Activated T-cell treated with anti-CD3 and anti-CD28 coated beads, Interleukin-2, amount 50 U/mL, for 24 hours (primary cell): Measurements from ENCODE around the gene SLC37A2.

Source experiments
- DNase-seq: peaks from one replicate; pipeline ENCODE4 v3.0.0-alpha.2; 2020
- H3K27ac Mint-ChIP-seq: 2 replicates; pipeline ENCODE4 v1.8.0; 2020; ENCODE audit warnings: mild to moderate bottlenecking, mixed read lengths
- H3K27me3 Mint-ChIP-seq: 2 replicates; pipeline ENCODE4 v1.8.0; 2020; ENCODE audit warnings: mixed read lengths
- H3K36me3 Mint-ChIP-seq: 2 replicates; pipeline ENCODE4 v1.8.0; 2020; ENCODE audit warnings: low read depth, mixed read lengths
- H3K4me1 Mint-ChIP-seq: 2 replicates; pipeline ENCODE4 v1.8.0; 2020; ENCODE audit warnings: low read depth, mixed read lengths
- H3K4me3 Mint-ChIP-seq: 2 replicates; pipeline ENCODE4 v1.8.0; 2020; ENCODE audit warnings: mild to moderate bottlenecking, moderate library complexity, mixed read lengths
- H3K9me3 Mint-ChIP-seq: 2 replicates; pipeline ENCODE4 v1.8.0; 2020; ENCODE audit warnings: mixed read lengths

Gene SLC37A2

DNA sequence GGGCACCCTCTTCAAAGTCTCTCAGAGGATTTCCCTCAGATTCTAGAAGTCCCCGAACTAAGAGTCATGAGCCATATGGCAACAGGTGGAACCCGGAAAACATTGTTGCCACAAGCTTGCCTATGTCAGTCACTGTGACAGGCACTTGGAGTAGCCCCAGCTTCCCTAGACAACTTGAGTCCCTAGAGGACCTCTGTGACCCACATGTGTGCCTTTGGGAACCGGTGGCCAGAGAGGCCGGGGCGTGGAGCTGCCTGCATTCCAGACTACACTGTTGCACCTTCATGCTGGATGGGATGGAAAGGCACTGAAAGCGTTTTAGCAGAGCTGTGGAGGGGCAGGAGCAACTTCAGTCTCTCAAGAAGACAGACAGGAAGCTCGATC lies 12.1 kb downstream of the SLC37A2 start:
- H3K36me3 Mint-ChIP-seq = no peaks in the 10 kb centered on the region
- no peak overlapping the region for H3K4me3 Mint-ChIP-seq
- peaks cover 10% of the 10 kb centered on the region for H3K4me1 Mint-ChIP-seq
- H3K27ac Mint-ChIP-seq = no peak overlapping the region
- no peak for DNase-seq
- H3K9me3 Mint-ChIP-seq = no peaks in the 10 kb centered on the region
- H3K27me3 Mint-ChIP-seq = peaks cover 20% of the 10 kb centered on the region

DNA sequence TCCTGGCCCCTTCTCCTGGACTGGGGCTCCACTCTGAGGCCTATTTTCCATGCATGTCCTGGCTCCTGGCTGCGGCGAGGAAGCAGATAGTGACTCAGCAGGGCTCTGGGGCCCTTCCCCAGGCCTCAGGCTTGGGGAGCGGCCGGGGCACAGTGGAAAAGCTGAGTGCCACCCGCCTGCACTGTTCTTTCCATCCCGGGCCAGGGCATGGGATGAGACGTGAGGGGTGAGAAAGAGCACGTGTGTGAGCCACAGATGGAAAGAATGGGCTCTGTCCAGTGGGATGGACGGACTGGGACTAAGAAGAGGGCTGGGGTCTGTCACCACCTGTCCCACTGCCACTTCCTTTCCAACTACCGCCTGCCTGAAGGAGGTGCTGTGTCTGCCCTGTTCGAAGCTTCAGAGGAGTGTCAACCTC lies 12.8 kb downstream of the SLC37A2 start:
- Mint-ChIP-seq H3K27me3 (peaks cover 17% of the 10 kb centered on the region), H3K36me3 (no peaks in the 10 kb centered on the region), H3K4me3 (no peak overlapping the region), H3K4me1 (peaks cover 5% of the 10 kb centered on the region), H3K27ac (no peak overlapping the region), H3K9me3 (no peaks in the 10 kb centered on the region)
- DNase-seq = no peak

DNA sequence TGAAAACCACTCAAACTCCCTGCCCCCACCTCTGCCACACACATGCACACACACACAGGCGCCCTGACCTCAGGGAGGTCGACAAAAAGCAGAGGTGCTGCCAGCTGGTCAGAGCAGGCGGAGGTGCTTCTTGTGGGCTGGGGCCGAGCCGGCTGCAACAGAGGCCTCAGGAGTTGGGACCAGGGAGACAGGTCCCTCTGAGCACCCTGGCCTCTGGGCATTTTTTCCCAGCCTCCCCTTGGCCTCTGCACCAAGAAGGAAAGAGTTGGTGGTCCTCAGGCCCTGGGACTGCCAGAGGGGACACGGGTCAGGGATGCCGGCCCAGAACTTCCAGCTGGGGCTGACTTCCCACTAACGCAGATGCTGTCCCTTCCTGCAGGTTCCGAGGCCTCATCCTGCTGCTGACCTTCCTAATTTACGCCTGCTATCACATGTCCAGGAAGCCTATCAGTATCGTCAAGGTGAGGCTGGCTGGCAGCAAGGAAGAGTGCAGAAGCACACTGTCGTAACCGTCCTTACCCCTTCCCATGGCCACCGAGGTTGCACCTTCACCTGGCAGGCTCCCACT lies 13.4 kb downstream of the SLC37A2 start:
- H3K4me1 Mint-ChIP-seq = no peaks in the 10 kb centered on the region
- no peak overlapping the region for H3K27ac Mint-ChIP-seq
- peaks cover 12% of the 10 kb centered on the region for H3K27me3 Mint-ChIP-seq
- no peaks in the 10 kb centered on the region for H3K36me3 Mint-ChIP-seq
- no peaks in the 10 kb centered on the region for H3K9me3 Mint-ChIP-seq
- no peak overlapping the region for H3K4me3 Mint-ChIP-seq
- DNase-seq = no peak

DNA sequence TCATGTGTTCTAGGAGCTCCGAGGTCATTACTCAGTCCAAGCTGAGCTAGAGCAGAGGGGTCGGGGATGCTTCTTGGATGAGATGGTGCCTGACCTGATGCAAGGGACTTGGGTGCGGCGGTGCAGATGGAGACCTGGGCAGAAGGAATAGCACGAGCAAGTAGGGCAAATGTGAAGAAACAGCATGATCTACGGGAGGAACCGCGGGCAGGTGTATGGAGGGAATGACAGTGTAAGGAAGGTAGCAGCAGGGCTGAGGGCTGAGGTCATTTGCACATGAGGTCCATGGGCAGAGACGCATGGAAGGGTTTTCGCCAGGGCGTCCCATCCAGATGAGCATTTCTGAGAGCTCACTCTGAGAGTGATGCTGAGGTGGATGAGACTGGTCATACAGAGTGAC lies 14.9 kb downstream of the SLC37A2 start:
- no peak for DNase-seq
- Mint-ChIP-seq H3K27me3 (peaks cover 7% of the 10 kb centered on the region), H3K9me3 (no peaks in the 10 kb centered on the region), H3K27ac (no peak overlapping the region), H3K4me3 (no peak overlapping the region), H3K4me1 (no peaks in the 10 kb centered on the region), H3K36me3 (no peaks in the 10 kb centered on the region)

DNA sequence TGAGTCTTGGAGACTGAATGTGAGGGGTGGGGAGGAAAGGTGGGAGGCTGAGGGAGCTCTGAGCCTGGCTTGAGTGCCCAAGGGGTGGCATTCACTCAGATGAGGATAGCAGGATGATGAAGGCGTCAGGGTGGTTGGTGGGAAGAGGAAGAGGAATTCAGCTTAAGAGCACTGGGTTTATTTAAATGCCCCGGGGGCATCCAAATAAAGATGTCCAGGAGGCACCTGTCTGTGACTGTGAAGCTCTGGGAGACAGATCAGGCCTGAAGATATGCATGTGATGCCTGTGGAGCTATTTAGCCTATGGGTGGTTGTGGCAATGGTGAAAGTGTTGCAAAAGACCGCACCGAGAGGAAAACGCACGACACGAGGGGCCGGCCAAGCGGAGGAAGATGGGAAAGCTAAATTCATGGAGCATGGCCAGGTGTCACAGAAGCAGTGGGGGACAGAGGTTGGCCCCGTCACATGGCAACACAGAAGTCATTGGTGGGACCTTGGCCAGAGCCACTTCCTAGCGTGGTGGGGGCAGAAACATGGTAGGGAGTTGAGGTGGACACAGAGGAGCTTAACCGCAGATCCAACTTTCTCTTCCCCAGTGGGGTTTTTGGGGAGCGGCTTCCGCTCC lies 15.5 kb downstream of the SLC37A2 start:
- no peak overlapping the region for H3K27ac Mint-ChIP-seq

DNA sequence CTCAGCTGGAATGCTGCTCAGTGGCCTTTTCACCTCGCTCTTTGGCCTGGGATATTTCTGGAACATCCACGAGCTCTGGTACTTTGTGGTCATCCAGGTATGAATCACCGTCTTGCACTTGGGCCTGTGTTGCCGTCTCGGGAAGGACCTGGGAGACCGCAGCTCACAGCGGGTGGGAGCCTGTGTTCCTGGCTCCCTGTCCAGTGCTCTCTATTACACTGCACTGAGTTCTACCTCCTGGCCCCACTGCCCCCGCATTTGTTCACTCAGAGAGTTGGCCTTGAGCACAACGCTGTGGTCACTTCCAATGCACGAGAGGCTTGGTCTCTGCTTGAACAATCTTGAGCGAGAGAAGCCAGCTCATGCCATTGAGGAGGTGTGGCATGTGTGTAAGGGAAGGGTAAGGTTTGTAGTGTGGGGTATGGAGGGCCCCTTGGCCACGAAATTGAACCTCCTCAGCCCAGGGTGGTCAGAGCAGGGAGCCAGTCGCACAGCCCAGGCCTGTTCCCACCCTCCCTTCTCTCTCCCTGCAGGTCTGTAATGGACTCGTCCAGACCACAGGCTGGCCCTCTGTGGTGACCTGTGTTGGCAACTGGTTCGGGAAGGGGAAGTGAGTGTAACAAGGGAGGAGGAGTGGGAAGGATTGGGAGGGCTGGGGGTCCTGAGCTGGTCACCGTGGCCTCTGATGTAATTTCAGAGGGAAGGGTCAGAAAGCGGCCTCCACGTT lies 16.2 kb downstream of the SLC37A2 start:
- H3K4me3 Mint-ChIP-seq = no peak overlapping the region
- no peaks in the 10 kb centered on the region for H3K36me3 Mint-ChIP-seq
- no peak for DNase-seq
- H3K27me3 Mint-ChIP-seq = peaks cover under 1% of the 10 kb centered on the region
- no peaks in the 10 kb centered on the region for H3K4me1 Mint-ChIP-seq
- no peaks in the 10 kb centered on the region for H3K9me3 Mint-ChIP-seq
- H3K27ac Mint-ChIP-seq = no peak overlapping the region

More for the DNA sequence above, 15.5 kb downstream of the SLC37A2 start:
- DNase-seq = no peak
- Mint-ChIP-seq H3K4me1 (no peaks in the 10 kb centered on the region), H3K4me3 (no peak overlapping the region), H3K36me3 (no peaks in the 10 kb centered on the region), H3K27me3 (peaks cover 7% of the 10 kb centered on the region), H3K9me3 (no peaks in the 10 kb centered on the region)

DNA sequence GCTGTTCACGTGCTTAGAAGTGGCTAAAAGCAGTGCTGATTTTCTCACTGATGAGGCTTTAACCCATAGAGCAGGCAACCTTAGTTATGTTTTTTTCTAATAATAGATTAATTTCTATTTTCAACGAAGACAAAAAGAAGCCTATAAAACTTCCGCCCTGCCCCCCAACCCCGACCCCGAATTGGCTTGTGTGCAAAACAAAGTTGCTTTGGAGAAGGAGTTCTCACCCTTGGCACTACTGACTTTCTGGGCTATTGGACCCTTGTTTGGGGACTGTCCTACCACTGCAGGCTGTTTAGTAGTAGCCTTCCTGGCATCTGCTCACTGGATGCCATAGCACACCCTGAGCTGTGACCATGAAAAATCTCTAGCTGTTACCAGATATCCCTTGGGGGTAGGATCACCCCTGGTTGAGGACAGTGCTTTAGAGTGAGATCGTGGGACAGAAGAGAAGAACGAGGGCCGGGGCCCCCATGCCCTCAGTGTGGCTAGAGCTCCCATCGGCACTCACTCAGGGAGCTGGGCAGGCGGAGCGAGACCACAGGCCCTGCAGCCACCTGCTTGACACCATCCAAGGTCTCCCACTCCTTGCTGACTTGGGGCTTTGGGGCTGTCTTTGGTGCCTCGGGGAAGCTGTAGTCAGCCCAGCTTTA lies 16.9 kb downstream of the SLC37A2 start:
- Mint-ChIP-seq H3K4me1 (no peaks in the 10 kb centered on the region), H3K9me3 (no peaks in the 10 kb centered on the region), H3K4me3 (no peak overlapping the region), H3K27ac (no peak overlapping the region), H3K27me3 (no peaks in the 10 kb centered on the region), H3K36me3 (no peaks in the 10 kb centered on the region)
- no peak for DNase-seq

DNA sequence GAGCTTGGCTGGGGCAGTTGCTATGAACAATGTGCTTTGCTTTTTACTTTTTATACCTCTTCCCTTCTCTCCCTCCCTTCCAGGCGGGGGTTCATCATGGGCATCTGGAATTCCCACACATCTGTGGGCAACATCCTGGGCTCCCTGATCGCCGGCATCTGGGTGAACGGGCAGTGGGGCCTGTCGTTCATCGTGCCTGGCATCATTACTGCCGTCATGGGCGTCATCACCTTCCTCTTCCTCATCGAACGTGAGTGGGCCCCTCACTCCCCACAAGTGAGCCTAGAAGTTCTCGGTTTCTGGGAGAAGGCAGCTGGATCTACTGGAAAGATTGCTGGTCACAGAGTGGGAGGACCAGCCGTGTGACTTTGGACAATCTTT lies 17.4 kb downstream of the SLC37A2 start:
- Mint-ChIP-seq H3K27me3 (no peaks in the 10 kb centered on the region), H3K27ac (peak overlapping the region; percentile 54), H3K4me3 (no peak overlapping the region), H3K4me1 (no peaks in the 10 kb centered on the region), H3K36me3 (no peaks in the 10 kb centered on the region), H3K9me3 (no peaks in the 10 kb centered on the region)
- no peak for DNase-seq

DNA sequence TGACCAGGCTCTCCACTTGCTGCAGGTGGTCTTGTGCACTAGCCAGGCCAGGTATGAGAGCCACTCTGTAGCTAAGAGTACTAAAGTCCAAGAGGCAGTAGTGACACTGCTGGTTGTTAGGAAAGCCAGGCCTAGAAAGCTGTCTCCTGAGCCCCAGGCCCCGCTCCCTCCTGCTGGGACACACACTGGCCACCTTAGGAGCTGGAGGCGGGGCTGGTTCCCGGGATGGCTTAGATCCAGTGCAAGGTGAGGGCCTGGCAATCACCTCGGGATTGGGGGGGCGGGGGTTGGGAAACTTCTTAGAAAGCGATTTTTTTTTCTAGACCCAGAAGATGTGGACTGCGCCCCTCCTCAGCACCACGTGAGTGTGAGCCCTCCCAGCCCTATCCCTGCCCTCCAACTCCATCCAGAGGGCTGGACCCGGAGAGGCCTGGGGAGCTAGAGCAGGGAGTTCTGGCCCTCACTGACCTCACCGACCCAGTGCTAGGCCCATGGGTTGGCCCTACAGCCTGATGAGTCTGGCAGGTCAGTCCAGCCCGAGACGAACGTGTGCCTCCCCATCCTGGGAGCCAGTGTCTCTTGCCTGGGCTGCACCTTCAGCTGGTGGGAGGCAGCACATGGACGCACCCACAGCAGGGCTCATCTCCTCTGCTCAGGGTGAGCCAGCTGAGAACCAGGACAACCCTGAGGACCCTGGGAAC lies 18.1 kb downstream of the SLC37A2 start:
- DNase-seq = no peak
- Mint-ChIP-seq H3K9me3 (no peaks in the 10 kb centered on the region), H3K4me1 (no peaks in the 10 kb centered on the region), H3K27me3 (no peaks in the 10 kb centered on the region), H3K27ac (no peak overlapping the region), H3K36me3 (no peaks in the 10 kb centered on the region), H3K4me3 (no peak overlapping the region)

DNA sequence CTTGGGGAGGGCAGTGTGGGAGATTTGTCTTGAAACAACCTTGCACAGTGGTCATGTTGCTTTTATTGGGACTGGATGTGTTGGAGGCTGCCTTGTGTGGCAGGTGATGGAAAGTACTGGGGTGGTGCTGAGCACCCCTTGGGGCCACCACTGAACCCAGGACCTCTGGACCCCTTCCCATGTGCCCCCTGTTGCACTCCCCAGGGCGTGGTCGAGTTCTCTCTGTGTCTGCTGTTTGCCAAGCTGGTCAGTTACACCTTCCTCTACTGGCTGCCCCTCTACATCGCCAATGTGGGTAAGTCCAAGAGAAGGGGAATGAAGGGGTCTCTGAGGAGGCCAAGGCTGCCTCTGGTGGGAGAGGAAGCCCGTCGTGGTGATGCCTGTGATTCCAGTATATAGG lies 18.9 kb downstream of the SLC37A2 start:
- Mint-ChIP-seq H3K27ac (no peak overlapping the region), H3K4me3 (no peak overlapping the region), H3K4me1 (no peaks in the 10 kb centered on the region), H3K9me3 (no peaks in the 10 kb centered on the region), H3K36me3 (no peaks in the 10 kb centered on the region), H3K27me3 (no peaks in the 10 kb centered on the region)
- no peak for DNase-seq

DNA sequence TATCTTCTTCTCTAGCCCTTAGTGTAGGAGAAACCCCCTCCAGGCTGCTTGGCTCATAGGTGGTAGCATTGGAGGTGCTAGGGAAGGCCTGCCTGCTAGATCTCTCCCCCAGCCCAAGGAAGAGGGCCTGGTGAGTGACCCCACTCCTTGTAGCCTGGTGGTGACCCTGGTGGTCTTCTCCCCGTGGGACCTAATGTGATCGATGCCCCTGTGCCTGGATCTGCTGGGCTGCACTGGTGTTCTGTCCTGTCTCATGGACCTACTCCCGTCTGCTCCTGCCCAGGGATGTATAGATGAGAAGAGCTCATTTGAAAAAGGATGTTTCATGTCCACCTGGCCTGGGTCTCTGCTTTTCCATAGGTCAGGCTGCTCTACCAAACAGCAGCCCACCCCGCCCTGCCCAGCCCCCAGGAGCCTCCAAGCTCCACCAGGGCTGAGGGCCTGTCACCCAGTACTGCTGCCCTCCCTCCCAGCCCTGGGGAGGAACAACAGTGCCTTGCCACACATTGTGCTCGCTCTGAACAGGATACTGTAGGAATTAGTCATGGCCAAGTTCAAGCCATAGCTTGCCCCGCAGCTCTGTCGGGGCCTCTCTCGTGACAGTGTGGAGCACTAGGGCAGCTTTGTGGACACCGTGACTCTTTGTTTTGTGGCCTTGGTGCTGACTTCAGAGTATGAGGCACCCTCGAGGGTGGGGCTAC lies 19.7 kb downstream of the SLC37A2 start:
- Mint-ChIP-seq H3K4me3 (no peak overlapping the region), H3K9me3 (no peaks in the 10 kb centered on the region), H3K4me1 (no peaks in the 10 kb centered on the region), H3K36me3 (no peaks in the 10 kb centered on the region), H3K27ac (no peak overlapping the region), H3K27me3 (no peaks in the 10 kb centered on the region)
- DNase-seq = no peak

DNA sequence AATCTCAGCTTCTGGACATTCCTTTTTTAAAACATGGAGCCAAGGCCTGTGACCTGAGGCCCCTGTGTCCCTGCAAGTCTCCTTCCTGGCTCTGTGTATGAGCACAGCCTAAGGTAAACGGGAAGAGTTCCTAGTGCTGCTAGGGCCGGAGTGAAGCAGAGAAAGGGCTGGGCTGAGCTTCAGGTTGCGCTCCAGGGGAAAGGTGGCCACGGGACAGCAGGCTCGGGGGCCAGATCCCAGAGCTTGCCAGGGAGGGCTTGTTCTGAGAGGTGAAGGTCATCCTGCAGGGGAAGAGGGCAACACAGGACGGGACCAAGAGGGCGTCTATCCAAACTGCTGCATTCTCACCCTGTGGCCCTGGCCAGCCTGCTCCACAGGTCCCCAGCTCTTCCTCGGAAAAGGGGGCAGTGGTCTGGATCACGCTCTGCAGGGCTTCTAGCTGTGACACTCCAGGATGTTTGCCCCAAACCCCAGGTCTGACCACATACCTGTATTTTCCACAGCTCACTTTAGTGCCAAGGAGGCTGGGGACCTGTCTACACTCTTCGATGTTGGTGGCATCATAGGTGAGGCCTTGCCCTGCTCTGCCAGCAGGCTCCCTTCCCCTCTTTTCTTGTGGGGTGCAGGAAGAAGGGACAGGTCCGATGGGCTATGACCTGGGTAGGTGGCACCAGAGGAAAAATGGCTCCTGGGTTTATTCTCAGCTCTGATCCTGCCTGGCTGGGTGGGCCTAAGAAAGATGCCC lies 20.4 kb downstream of the SLC37A2 start:
- DNase-seq = no peak
- Mint-ChIP-seq H3K4me3 (no peak overlapping the region), H3K9me3 (no peaks in the 10 kb centered on the region), H3K27me3 (no peaks in the 10 kb centered on the region), H3K27ac (no peak overlapping the region), H3K4me1 (no peaks in the 10 kb centered on the region), H3K36me3 (no peaks in the 10 kb centered on the region)

DNA sequence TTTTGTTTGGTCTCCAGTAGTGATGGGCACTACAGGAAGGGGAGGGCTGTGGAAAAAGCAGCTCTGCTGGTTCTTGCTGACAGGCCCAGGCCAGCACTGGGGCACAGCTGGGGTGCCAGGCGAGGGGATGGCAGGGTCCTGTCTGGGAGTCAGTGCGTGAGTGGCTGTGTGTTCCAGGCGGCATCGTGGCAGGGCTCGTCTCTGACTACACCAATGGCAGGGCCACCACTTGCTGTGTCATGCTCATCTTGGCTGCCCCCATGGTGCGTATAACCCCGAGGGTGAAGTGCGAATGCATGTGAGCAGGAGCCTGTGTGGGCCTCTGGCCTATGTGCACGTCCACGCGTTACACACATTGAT lies 20.9 kb downstream of the SLC37A2 start:
- DNase-seq = no peak
- Mint-ChIP-seq H3K36me3 (no peaks in the 10 kb centered on the region), H3K27me3 (no peaks in the 10 kb centered on the region), H3K27ac (no peak overlapping the region), H3K9me3 (no peaks in the 10 kb centered on the region), H3K4me3 (no peak overlapping the region), H3K4me1 (no peaks in the 10 kb centered on the region)
